HEK293 (cell line): ENCODE measurements around the gene MSRB3.

Experiments used
- BCL11B ChIP-seq: fragments of 450-650 bp; formaldehyde crosslinking; IDR thresholded peaks from 2 replicates; pipeline ENCODE4 v1.5.1; 2016; ENCODE audit warnings: low read depth, missing biosample characterization, missing genetic modification characterization
- EGR2 ChIP-seq: fragments of 450-650 bp; formaldehyde crosslinking; IDR thresholded peaks from 2 replicates; pipeline ENCODE4 v1.5.1; 2016; ENCODE audit warnings: low read depth, missing biosample characterization, missing genetic modification characterization
- GLIS2 ChIP-seq: fragments of 450-650 bp; formaldehyde crosslinking; IDR thresholded peaks from 2 replicates; pipeline ENCODE4 v1.5.1; 2016; ENCODE audit warnings: missing biosample characterization, missing genetic modification characterization
- SCRT2 ChIP-seq: fragments of 450-650 bp; formaldehyde crosslinking; IDR thresholded peaks from 2 replicates; pipeline ENCODE4 v1.5.1; 2016; ENCODE audit warnings: missing biosample characterization, missing genetic modification characterization
- SP7 ChIP-seq: fragments of 450-650 bp; formaldehyde crosslinking; IDR thresholded peaks from 2 replicates; pipeline ENCODE4 v1.5.1; 2016; ENCODE audit warnings: missing biosample characterization, missing genetic modification characterization
- TRIM28 ChIP-seq: IDR thresholded peaks from 2 replicates; pipeline ENCODE4 v1.6.1; 2011; ENCODE audit warnings: low read length, control low read depth, borderline replicate concordance
- ZBTB20 ChIP-seq: fragments of 450-650 bp; formaldehyde crosslinking; IDR thresholded peaks from 2 replicates; pipeline ENCODE4 v1.5.1; 2016; ENCODE audit warnings: missing biosample characterization, missing genetic modification characterization
- ZBTB8A ChIP-seq: fragments of 450-650 bp; formaldehyde crosslinking; IDR thresholded peaks from 2 replicates; pipeline ENCODE4 v1.5.1; 2016; ENCODE audit warnings: missing biosample characterization, missing genetic modification characterization
- ZFP37 ChIP-seq: fragments of 450-650 bp; formaldehyde crosslinking; IDR thresholded peaks from 2 replicates; pipeline ENCODE4 v1.5.1; 2016; ENCODE audit warnings: missing biosample characterization, missing genetic modification characterization
- ZNF335 ChIP-seq: fragments of 450-650 bp; formaldehyde crosslinking; conservative IDR thresholded peaks from 2 replicates; pipeline ENCODE4 v1.5.1; 2016; ENCODE audit warnings: missing biosample characterization, missing genetic modification characterization
- ZNF391 ChIP-seq: fragments of 450-650 bp; formaldehyde crosslinking; IDR thresholded peaks from 2 replicates; pipeline ENCODE4 v1.5.1; 2016; ENCODE audit warnings: low read depth, missing biosample characterization, missing genetic modification characterization, borderline replicate concordance
- ZNF433 ChIP-seq: fragments of 450-650 bp; formaldehyde crosslinking; IDR thresholded peaks from 2 replicates; pipeline ENCODE4 v1.5.1; 2016; ENCODE audit warnings: missing biosample characterization, missing genetic modification characterization, low read depth
- ZNF48 ChIP-seq: fragments of 450-650 bp; formaldehyde crosslinking; IDR thresholded peaks from 2 replicates; pipeline ENCODE4 v1.5.1; 2016; ENCODE audit warnings: missing biosample characterization, missing genetic modification characterization
- ZNF514 ChIP-seq: fragments of 450-650 bp; formaldehyde crosslinking; IDR thresholded peaks from 2 replicates; pipeline ENCODE4 v1.5.1; 2016; ENCODE audit warnings: missing biosample characterization, missing genetic modification characterization
- ZNF571 ChIP-seq: fragments of 450-650 bp; formaldehyde crosslinking; IDR thresholded peaks from 2 replicates; pipeline ENCODE4 v1.5.0; 2017; ENCODE audit warnings: missing biosample characterization, missing genetic modification characterization
- ZNF610 ChIP-seq: fragments of 450-650 bp; formaldehyde crosslinking; IDR thresholded peaks from 2 replicates; pipeline ENCODE4 v1.5.1; 2016; ENCODE audit warnings: missing biosample characterization, missing genetic modification characterization, borderline replicate concordance
- ZNF629 ChIP-seq: fragments of 450-650 bp; formaldehyde crosslinking; IDR thresholded peaks from 2 replicates; pipeline ENCODE4 v1.5.1; 2017; ENCODE audit warnings: missing biosample characterization, missing genetic modification characterization
- ZNF707 ChIP-seq: fragments of 450-650 bp; formaldehyde crosslinking; IDR thresholded peaks from 2 replicates; pipeline ENCODE4 v1.5.1; 2016; ENCODE audit warnings: missing biosample characterization, missing genetic modification characterization
- ZNF76 ChIP-seq: fragments of 450-650 bp; formaldehyde crosslinking; IDR thresholded peaks from 2 replicates; pipeline ENCODE4; 2016; ENCODE audit warnings: low read depth, missing biosample characterization, missing genetic modification characterization, borderline replicate concordance
- ZNF777 ChIP-seq: fragments of 450-650 bp; formaldehyde crosslinking; IDR thresholded peaks from 2 replicates; pipeline ENCODE4 v1.5.1; 2017; ENCODE audit warnings: missing biosample characterization, missing genetic modification characterization, borderline replicate concordance
- ZNF830 ChIP-seq: fragments of 450-650 bp; IDR thresholded peaks from 2 replicates; pipeline ENCODE4 v1.5.0; 2018; ENCODE audit warnings: missing biosample characterization, missing genetic modification characterization, low read depth, mild to moderate bottlenecking, moderate library complexity
- TF ChIP-seq, protein P1 (sequence below): fragments of 450-650 bp; formaldehyde crosslinking; IDR thresholded peaks from 2 replicates; pipeline ENCODE4 v1.5.1; 2016; ENCODE audit warnings: missing biosample characterization, missing genetic modification characterization
- TF ChIP-seq, protein P2 (sequence below): sonication (generic); formaldehyde crosslinking; IDR thresholded peaks from 2 replicates; pipeline ENCODE4 v1.8.1; 2022; ENCODE audit warnings: mild to moderate bottlenecking, moderate library complexity, missing genetic modification reagents
- TF ChIP-seq, protein P3 (sequence below): fragments of 450-650 bp; formaldehyde crosslinking; IDR thresholded peaks from 2 replicates; pipeline ENCODE4 v1.5.1; 2017; ENCODE audit warnings: missing biosample characterization, missing genetic modification characterization
- TF ChIP-seq, protein P4 (sequence below): fragments of 450-650 bp; formaldehyde crosslinking; IDR thresholded peaks from 2 replicates; pipeline ENCODE4 v1.5.1; 2016; ENCODE audit warnings: missing biosample characterization, missing genetic modification characterization
- TF ChIP-seq, protein P5 (sequence below): fragments of 450-650 bp; formaldehyde crosslinking; IDR thresholded peaks from 2 replicates; pipeline ENCODE4 v1.5.0; 2017; ENCODE audit warnings: missing biosample characterization, missing genetic modification characterization, borderline replicate concordance
- TF ChIP-seq, protein P6 (sequence below): fragments of 450-650 bp; formaldehyde crosslinking; IDR thresholded peaks from 2 replicates; pipeline ENCODE4 v1.5.1; 2016; ENCODE audit warnings: missing biosample characterization, missing genetic modification characterization

MSRB3 gene

DNA sequence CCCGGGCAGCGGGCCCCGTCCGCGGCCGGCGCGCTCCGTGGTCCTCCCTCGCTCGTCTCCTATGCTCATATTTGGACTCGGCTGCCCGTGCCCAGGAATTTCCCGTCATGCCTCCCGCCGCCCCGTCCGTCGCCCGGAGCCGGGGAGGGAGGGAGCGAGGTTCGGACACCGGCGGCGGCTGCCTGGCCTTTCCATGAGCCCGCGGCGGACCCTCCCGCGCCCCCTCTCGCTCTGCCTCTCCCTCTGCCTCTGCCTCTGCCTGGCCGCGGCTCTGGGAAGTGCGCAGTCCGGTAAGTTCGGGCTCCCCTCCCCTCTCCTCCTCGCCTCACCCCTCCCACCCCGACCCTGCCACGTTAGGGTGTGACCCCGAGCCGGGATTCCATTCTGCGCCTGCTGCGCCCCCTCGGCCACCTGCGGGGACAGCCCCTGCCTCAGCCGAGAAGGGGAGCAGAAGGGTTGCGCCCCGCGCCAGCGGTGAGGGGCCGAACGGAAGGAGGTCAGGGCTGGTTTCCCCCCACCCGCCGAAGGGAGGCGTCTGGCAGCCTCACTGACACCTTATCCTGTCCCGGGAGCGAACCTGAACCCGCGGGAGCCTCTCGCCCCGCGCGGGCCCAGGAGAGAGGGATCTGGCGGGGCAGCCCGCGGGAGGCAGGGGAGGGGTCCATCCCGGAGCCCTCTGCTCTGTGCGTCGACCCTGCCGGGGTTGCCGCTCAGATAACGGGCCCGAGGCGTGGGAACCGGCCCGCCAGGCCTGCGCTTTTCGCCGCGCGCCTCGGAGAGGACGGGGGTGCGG lies at the start of gene MSRB3 (continued):
- TF ChIP-seq ZBTB8A (peak; percentile 92), ZNF76 (peak; percentile 94), ZNF433 (tag by site-specific recombination) (no peak), GLIS2 (peak; percentile 79), EGR2 (tag by site-specific recombination) (no peak), ZNF514 (tag by site-specific recombination) (no peak), ZNF335 (tag by site-specific recombination) (peak; percentile 98), ZNF571 (no peak), ZNF830 (tag by site-specific recombination) (no peak), TRIM28 (no peak), BCL11B (peak; percentile 61; the same call in 1 of the 2 replicates), ZNF48 (no peak), ZNF777 (no peak; the same call in 1 of the 2 replicates), ZNF707 (tag by site-specific recombination) (no peak), ZNF610 (peak; percentile 21; the same call in 1 of the 2 replicates), SCRT2 (tag by site-specific recombination) (no peak), ZBTB20 (tag by site-specific recombination) (peak; percentile 85), ZNF629 (tag by site-specific recombination) (no peak), ZFP37 (tag by site-specific recombination) (peak; percentile 48; the same call in 1 of the 2 replicates), SP7 (tag by site-specific recombination) (0 out of 2 replicates have a peak, but pooled peaks have one; percentile 31), ZNF391 (tag by site-specific recombination) (no peak)
- TF ChIP-seq, protein P1, sequence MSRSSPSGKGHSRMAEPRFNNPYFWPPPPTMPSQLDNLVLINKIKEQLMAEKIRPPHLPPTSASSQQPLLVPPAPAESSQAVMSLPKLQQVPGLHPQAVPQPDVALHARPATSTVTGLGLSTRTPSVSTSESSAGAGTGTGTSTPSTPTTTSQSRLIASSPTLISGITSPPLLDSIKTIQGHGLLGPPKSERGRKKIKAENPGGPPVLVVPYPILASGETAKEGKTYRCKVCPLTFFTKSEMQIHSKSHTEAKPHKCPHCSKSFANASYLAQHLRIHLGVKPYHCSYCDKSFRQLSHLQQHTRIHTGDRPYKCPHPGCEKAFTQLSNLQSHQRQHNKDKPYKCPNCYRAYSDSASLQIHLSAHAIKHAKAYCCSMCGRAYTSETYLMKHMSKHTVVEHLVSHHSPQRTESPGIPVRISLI = no peak
- TF ChIP-seq, protein P2, sequence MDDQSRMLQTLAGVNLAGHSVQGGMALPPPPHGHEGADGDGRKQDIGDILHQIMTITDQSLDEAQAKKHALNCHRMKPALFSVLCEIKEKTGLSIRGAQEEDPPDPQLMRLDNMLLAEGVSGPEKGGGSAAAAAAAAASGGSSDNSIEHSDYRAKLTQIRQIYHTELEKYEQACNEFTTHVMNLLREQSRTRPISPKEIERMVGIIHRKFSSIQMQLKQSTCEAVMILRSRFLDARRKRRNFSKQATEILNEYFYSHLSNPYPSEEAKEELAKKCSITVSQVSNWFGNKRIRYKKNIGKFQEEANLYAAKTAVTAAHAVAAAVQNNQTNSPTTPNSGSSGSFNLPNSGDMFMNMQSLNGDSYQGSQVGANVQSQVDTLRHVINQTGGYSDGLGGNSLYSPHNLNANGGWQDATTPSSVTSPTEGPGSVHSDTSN = peak; percentile 71; the same call in 1 of the 2 replicates
- TF ChIP-seq, protein P3, sequence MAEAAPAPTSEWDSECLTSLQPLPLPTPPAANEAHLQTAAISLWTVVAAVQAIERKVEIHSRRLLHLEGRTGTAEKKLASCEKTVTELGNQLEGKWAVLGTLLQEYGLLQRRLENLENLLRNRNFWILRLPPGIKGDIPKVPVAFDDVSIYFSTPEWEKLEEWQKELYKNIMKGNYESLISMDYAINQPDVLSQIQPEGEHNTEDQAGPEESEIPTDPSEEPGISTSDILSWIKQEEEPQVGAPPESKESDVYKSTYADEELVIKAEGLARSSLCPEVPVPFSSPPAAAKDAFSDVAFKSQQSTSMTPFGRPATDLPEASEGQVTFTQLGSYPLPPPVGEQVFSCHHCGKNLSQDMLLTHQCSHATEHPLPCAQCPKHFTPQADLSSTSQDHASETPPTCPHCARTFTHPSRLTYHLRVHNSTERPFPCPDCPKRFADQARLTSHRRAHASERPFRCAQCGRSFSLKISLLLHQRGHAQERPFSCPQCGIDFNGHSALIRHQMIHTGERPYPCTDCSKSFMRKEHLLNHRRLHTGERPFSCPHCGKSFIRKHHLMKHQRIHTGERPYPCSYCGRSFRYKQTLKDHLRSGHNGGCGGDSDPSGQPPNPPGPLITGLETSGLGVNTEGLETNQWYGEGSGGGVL (tag by site-specific recombination) = peak; percentile 85
- TF ChIP-seq, protein P4, sequence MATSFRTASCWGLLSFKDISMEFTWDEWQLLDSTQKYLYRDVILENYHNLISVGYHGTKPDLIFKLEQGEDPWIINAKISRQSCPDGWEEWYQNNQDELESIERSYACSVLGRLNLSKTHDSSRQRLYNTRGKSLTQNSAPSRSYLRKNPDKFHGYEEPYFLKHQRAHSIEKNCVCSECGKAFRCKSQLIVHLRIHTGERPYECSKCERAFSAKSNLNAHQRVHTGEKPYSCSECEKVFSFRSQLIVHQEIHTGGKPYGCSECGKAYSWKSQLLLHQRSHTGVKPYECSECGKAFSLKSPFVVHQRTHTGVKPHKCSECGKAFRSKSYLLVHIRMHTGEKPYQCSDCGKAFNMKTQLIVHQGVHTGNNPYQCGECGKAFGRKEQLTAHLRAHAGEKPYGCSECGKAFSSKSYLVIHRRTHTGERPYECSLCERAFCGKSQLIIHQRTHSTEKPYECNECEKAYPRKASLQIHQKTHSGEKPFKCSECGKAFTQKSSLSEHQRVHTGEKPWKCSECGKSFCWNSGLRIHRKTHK (tag by site-specific recombination) = no peak
- TF ChIP-seq, protein P5, sequence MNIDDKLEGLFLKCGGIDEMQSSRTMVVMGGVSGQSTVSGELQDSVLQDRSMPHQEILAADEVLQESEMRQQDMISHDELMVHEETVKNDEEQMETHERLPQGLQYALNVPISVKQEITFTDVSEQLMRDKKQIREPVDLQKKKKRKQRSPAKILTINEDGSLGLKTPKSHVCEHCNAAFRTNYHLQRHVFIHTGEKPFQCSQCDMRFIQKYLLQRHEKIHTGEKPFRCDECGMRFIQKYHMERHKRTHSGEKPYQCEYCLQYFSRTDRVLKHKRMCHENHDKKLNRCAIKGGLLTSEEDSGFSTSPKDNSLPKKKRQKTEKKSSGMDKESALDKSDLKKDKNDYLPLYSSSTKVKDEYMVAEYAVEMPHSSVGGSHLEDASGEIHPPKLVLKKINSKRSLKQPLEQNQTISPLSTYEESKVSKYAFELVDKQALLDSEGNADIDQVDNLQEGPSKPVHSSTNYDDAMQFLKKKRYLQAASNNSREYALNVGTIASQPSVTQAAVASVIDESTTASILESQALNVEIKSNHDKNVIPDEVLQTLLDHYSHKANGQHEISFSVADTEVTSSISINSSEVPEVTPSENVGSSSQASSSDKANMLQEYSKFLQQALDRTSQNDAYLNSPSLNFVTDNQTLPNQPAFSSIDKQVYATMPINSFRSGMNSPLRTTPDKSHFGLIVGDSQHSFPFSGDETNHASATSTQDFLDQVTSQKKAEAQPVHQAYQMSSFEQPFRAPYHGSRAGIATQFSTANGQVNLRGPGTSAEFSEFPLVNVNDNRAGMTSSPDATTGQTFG (tag by site-specific recombination) = no peak
- TF ChIP-seq, protein P6, sequence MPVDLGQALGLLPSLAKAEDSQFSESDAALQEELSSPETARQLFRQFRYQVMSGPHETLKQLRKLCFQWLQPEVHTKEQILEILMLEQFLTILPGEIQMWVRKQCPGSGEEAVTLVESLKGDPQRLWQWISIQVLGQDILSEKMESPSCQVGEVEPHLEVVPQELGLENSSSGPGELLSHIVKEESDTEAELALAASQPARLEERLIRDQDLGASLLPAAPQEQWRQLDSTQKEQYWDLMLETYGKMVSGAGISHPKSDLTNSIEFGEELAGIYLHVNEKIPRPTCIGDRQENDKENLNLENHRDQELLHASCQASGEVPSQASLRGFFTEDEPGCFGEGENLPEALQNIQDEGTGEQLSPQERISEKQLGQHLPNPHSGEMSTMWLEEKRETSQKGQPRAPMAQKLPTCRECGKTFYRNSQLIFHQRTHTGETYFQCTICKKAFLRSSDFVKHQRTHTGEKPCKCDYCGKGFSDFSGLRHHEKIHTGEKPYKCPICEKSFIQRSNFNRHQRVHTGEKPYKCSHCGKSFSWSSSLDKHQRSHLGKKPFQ = 0 out of 2 replicates have a peak, but pooled peaks have one; percentile 47
- TF ChIP-seq, all 188 proteins: peak for 57
